Neural cell (in vitro differentiated cells): ENCODE results near the gene GNLY. TPM values are rescaled to one million over a fixed set of nuclear protein-coding genes. Genes with fewer than 3 reads are reported as not detected.

ENCODE experiments used
- H2AFZ ChIP-seq: fragments of 200-600, 300-800 bp; sonication (generic), shearing (Covaris generic); 2 replicates; pipeline ENCODE4 v1.6.0; 2014; ENCODE audit warnings: low read depth, mild to moderate bottlenecking, antibody characterized with exemption, low read length, moderate library complexity
- H3F3A ChIP-seq: fragments of 200-600 bp; shearing (Covaris generic); 2 replicates; pipeline ENCODE4 v1.6.1; 2016; ENCODE audit warnings: mild to moderate bottlenecking, moderate library complexity, mixed read lengths, antibody characterized with exemption, low read length; ENCODE audit not compliant: insufficient read depth, poor library complexity, severe bottlenecking
- H3K27ac ChIP-seq: fragments of 200-600, 300-800 bp; sonication (generic), shearing (Covaris generic); 2 replicates; pipeline ENCODE4 v1.5.1; 2014; ENCODE audit warnings: mild to moderate bottlenecking, low read length, moderate library complexity
- H3K27me3 ChIP-seq: fragments of 300-800, 200-600 bp; sonication (generic), shearing (Covaris generic); 2 replicates; pipeline ENCODE4 v1.6.0; 2014; ENCODE audit warnings: mild to moderate bottlenecking, low read depth, low read length, moderate library complexity; ENCODE audit not compliant: insufficient read depth
- H3K36me3 ChIP-seq: fragments of 300-800, 200-600 bp; sonication (generic), shearing (Covaris generic); 2 replicates; pipeline ENCODE4 v1.5.1; 2014; ENCODE audit warnings: mild to moderate bottlenecking, antibody characterized with exemption, low read length, moderate library complexity; ENCODE audit not compliant: insufficient read depth
- H3K4me2 ChIP-seq: fragments of 300-800, 200-600 bp; sonication (generic), shearing (Covaris generic); 2 replicates; pipeline ENCODE4 v1.6.0; 2014; ENCODE audit warnings: mild to moderate bottlenecking, low read length
- H3K4me3 ChIP-seq: fragments of 300-800, 200-600 bp; sonication (generic), shearing (Covaris generic); 2 replicates; pipeline ENCODE4 v1.5.1; 2014; ENCODE audit warnings: mild to moderate bottlenecking, low read length, moderate library complexity
- H3K79me2 ChIP-seq: fragments of 200-600 bp; shearing (Covaris generic); replicated peaks from 2 replicates; pipeline ENCODE4 v1.6.0; 2014; ENCODE audit warnings: mild to moderate bottlenecking, low read length, moderate library complexity; ENCODE audit not compliant: insufficient read depth
- H3K9ac ChIP-seq: fragments of 300-800, 200-600 bp; sonication (generic), shearing (Covaris generic); 2 replicates; pipeline ENCODE4 v1.6.1; 2016; ENCODE audit warnings: mild to moderate bottlenecking, low read length, mixed read lengths
- H3K9me2 ChIP-seq: fragments of 200-600 bp; shearing (Covaris generic); 2 replicates; pipeline ENCODE4 v1.6.1; 2016; ENCODE audit warnings: mild to moderate bottlenecking, low read length, mixed read lengths; ENCODE audit not compliant: insufficient read depth
- H3K9me3 ChIP-seq: fragments of 200-600, 300-800 bp; sonication (generic), shearing (Covaris generic); 2 replicates; pipeline ENCODE4 v1.6.1; 2016; ENCODE audit warnings: mild to moderate bottlenecking, mixed run types, low read length, moderate library complexity, mixed read lengths
- H4K20me1 ChIP-seq: fragments of 200-600 bp; shearing (Covaris generic); 2 replicates; pipeline ENCODE4 v1.6.1; 2016; ENCODE audit warnings: mild to moderate bottlenecking, mixed run types; ENCODE audit not compliant: insufficient read depth
- CTCF ChIP-seq: fragments of 450-650 bp; IDR thresholded peaks from 2 replicates; pipeline ENCODE4 v1.5.1; 2014; ENCODE audit warnings: antibody characterized with exemption, mild to moderate bottlenecking, moderate library complexity; ENCODE audit not compliant: poor library complexity, severe bottlenecking
- EP300 ChIP-seq: fragments of 450-650 bp; conservative IDR thresholded peaks from 2 replicates; pipeline ENCODE4 v1.6.1; 2014; ENCODE audit warnings: antibody characterized with exemption, mild to moderate bottlenecking, moderate library complexity; ENCODE audit not compliant: poor library complexity, severe bottlenecking
- EZH2 ChIP-seq: fragments of 200-600, 300-800 bp; shearing (Covaris generic), sonication (generic); IDR thresholded peaks from 2 replicates; pipeline ENCODE4 v1.6.1; 2014; ENCODE audit warnings: antibody characterized with exemption, low read length, borderline replicate concordance, mild to moderate bottlenecking; ENCODE audit not compliant: insufficient read depth, poor library complexity, severe bottlenecking
- MXI1 ChIP-seq: fragments of 450-650 bp; conservative IDR thresholded peaks from 2 replicates; pipeline ENCODE4 v1.6.1; 2014; ENCODE audit warnings: antibody characterized with exemption, mild to moderate bottlenecking; ENCODE audit not compliant: poor library complexity, severe bottlenecking
- POLR2AphosphoS5 ChIP-seq: IDR thresholded peaks from 2 replicates; pipeline ENCODE4 v1.6.1; 2012
- RAD21 ChIP-seq: fragments of 450-650 bp; conservative IDR thresholded peaks from 2 replicates; pipeline ENCODE4 v1.6.1; 2014; ENCODE audit warnings: antibody characterized with exemption, mild to moderate bottlenecking, moderate library complexity
- REST ChIP-seq: IDR thresholded peaks from 2 replicates; pipeline ENCODE4 v1.6.1; 2012; ENCODE audit warnings: borderline replicate concordance
- SMC3 ChIP-seq: fragments of 450-650 bp; conservative IDR thresholded peaks from 2 replicates; pipeline ENCODE4 v1.6.1; 2014; ENCODE audit warnings: antibody characterized with exemption, mild to moderate bottlenecking, moderate library complexity; ENCODE audit not compliant: poor library complexity
- TAF1 ChIP-seq: IDR thresholded peaks from 2 replicates; pipeline ENCODE4 v1.6.1; 2012; ENCODE audit warnings: low read depth
- polyA plus RNA-seq: library from polyadenylated mRNA; depleted of rRNA; stranded (reverse); fragments of >200 nt; gene quantifications from 2 replicates; pipeline ENCODE4 v1.2.3, GENCODE V29; 2014

GNLY gene
- polyA plus RNA-seq, 1 donor from 2014 or later = not detected

- Histone ChIP-seq H3K9me2 (no peaks in the 10 kb centered on the region), H3K9ac (no peak overlapping the region), H3K27me3 (no peaks in the 10 kb centered on the region), H3K4me3 (no peak overlapping the region), H3F3A (no peaks in the 10 kb centered on the region), H3K79me2 (no peaks in the 10 kb centered on the region), H3K9me3 (no peaks in the 10 kb centered on the region), H3K27ac (no peak overlapping the region), H3K36me3 (no peaks in the 10 kb centered on the region), H3K4me2 (no peak overlapping the region), H2AFZ (no peak overlapping the region), H4K20me1 (no peaks in the 10 kb centered on the region)
- TF ChIP-seq RAD21 (no peak), MXI1 (no peak), CTCF (no peak), EP300 (no peak), REST (no peak), EZH2 (no peak), SMC3 (no peak), POLR2AphosphoS5 (no peak), TAF1 (no peak)
Observed at GRCh38 chr2:85720533-85720932, 26.4 kb downstream of the GNLY start.

GRCh38 chr2:85721641-85722040 is 27.5 kb downstream of the GNLY start:
- no peak for TF ChIP-seq EP300
- no peak for TF ChIP-seq REST
- TF ChIP-seq EZH2 = no peak
- TF ChIP-seq CTCF = no peak
- no peak for TF ChIP-seq TAF1
- no peak for TF ChIP-seq MXI1
- TF ChIP-seq POLR2AphosphoS5 = no peak
- no peak for TF ChIP-seq RAD21
- TF ChIP-seq SMC3 = no peak
- no peaks in the 10 kb centered on the region for H3F3A ChIP-seq
- H4K20me1 ChIP-seq = no peaks in the 10 kb centered on the region

More at GRCh38 chr2:85721641-85722040, 27.5 kb downstream of the GNLY start:
- Histone ChIP-seq H3K4me2 (no peak overlapping the region), H3K9ac (no peak overlapping the region), H3K36me3 (no peaks in the 10 kb centered on the region), H2AFZ (no peak overlapping the region), H3K27me3 (no peaks in the 10 kb centered on the region), H3K9me2 (no peaks in the 10 kb centered on the region), H3K9me3 (no peaks in the 10 kb centered on the region), H3K4me3 (no peak overlapping the region), H3K79me2 (no peaks in the 10 kb centered on the region), H3K27ac (no peak overlapping the region)
